Neuron (in vitro differentiated cells): ENCODE data around the gene HECTD4.
"Not testable (repeated sequence)": the region's sequence is repeated elsewhere in the genome, so short reads cannot be mapped to it uniquely, and the experiment has no call there.

Experiments
- H2AFZ ChIP-seq: one replicate; pipeline ENCODE4 v1.6.1; 2013; ENCODE audit warnings: low read depth, mild to moderate bottlenecking, inconsistent platforms, low read length, moderate library complexity
- H3K27me3 ChIP-seq: one replicate; pipeline ENCODE4 v1.6.1; 2013; ENCODE audit warnings: low read length; ENCODE audit not compliant: insufficient read depth
- H3K36me3 ChIP-seq: one replicate; pipeline ENCODE4 v1.6.1; 2013; ENCODE audit warnings: low read length; ENCODE audit not compliant: insufficient read depth
- H3K4me1 ChIP-seq: one replicate; pipeline ENCODE4 v1.6.1; 2013; ENCODE audit warnings: low read length; ENCODE audit not compliant: insufficient read depth
- H3K4me3 ChIP-seq: 2 replicates; pipeline ENCODE4 v1.5.1; 2013; ENCODE audit warnings: mild to moderate bottlenecking, low read length, moderate library complexity
- H3K9me3 ChIP-seq: one replicate; pipeline ENCODE4 v1.6.1; 2013; ENCODE audit warnings: low read length

The HECTD4 gene

DNA sequence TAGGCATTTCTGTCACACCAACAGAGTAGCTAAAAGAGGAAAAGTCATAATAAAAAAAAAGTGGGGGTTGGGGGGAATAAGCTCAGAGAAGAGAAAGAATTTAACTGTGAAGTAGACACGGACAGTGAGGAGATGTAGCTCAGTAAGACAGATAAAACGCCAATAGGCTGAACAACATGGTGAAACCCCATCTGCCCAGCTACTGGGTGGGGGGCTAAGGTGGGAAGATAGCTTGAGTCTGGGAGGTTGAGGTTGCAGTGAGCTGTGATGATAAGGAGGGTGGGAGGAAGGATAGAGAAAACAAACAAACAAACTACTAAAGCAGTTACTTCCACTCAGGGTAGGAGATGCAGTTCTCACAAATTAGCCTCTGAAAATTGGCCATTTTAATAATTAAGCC lies 25.0 kb downstream of the HECTD4 start:
- H2AFZ ChIP-seq, result no peak overlapping the region
- H3K36me3 ChIP-seq, result no peaks in the 10 kb centered on the region
- H3K4me3 ChIP-seq, result no peak overlapping the region
- no peaks in the 10 kb centered on the region for H3K27me3 ChIP-seq
- H3K4me1 ChIP-seq, result no peaks in the 10 kb centered on the region
- H3K9me3 ChIP-seq, result no peaks in the 10 kb centered on the region

DNA sequence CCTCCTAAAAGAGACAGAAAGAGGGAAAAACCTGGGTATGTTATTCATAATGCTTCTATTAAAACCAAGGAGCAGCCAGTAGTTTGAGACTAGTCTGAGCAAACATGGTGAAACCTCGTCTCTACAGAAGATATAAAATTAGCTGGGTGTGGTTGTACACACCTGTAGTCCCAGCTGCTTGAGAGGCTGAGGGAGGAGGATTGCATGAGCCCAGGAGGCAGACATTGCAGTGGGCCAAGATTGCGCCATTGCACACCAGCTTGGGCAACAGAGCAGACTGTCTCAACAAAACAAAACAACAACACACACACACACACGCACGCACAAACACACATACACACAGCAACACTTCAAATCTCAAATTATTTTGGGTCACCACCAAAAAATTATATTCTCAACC lies 27.8 kb downstream of the HECTD4 start:
- Histone ChIP-seq H3K9me3 (no peaks in the 10 kb centered on the region), H2AFZ (no peak overlapping the region), H3K36me3 (no peaks in the 10 kb centered on the region), H3K4me1 (no peaks in the 10 kb centered on the region), H3K27me3 (no peaks in the 10 kb centered on the region), H3K4me3 (no peak overlapping the region)

DNA sequence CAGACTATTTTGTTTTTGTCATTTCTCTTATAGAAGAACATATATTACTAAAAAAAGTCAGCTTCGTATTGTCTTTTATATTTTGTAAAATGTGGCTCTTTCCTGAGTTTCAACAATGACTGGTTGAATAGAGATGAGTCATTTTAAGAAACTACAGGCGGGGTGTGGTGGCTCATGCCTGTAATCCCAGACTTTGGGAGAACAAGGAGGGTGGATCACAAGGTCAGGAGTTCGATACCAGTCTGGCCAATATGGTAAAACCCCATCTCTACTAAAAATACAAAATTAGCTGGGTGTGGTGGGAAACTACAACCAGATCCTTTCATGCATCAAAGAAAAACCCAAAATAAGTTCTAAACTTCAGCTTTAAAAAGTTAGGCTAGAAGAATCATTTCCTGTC lies 28.8 kb downstream of the HECTD4 start:
- Histone ChIP-seq H3K9me3 (no peaks in the 10 kb centered on the region), H3K27me3 (no peaks in the 10 kb centered on the region), H2AFZ (no peak overlapping the region), H3K36me3 (no peaks in the 10 kb centered on the region), H3K4me3 (no peak overlapping the region), H3K4me1 (no peaks in the 10 kb centered on the region)

DNA sequence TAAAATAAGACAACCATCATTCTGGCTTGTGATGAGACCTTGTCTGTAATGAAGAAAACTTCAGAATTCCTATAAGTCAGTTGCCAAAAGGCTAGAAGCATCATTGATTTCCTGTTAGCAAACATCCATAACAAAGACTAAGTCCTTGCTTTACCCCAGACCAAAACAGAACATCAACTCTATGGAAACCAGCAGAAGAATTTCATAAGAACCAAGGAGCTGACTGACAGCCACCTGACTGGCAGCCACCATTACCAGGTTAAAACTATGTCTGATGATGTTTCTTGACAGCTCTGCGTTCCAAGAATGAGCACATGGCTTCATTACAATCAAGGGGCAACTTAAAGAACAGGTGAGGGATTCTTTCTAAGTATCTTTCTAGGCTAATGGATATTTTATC lies 29.3 kb downstream of the HECTD4 start:
- Histone ChIP-seq H3K9me3 (no peaks in the 10 kb centered on the region), H3K4me3 (no peak overlapping the region), H3K36me3 (no peaks in the 10 kb centered on the region), H3K27me3 (no peaks in the 10 kb centered on the region), H3K4me1 (no peaks in the 10 kb centered on the region), H2AFZ (no peak overlapping the region)

DNA sequence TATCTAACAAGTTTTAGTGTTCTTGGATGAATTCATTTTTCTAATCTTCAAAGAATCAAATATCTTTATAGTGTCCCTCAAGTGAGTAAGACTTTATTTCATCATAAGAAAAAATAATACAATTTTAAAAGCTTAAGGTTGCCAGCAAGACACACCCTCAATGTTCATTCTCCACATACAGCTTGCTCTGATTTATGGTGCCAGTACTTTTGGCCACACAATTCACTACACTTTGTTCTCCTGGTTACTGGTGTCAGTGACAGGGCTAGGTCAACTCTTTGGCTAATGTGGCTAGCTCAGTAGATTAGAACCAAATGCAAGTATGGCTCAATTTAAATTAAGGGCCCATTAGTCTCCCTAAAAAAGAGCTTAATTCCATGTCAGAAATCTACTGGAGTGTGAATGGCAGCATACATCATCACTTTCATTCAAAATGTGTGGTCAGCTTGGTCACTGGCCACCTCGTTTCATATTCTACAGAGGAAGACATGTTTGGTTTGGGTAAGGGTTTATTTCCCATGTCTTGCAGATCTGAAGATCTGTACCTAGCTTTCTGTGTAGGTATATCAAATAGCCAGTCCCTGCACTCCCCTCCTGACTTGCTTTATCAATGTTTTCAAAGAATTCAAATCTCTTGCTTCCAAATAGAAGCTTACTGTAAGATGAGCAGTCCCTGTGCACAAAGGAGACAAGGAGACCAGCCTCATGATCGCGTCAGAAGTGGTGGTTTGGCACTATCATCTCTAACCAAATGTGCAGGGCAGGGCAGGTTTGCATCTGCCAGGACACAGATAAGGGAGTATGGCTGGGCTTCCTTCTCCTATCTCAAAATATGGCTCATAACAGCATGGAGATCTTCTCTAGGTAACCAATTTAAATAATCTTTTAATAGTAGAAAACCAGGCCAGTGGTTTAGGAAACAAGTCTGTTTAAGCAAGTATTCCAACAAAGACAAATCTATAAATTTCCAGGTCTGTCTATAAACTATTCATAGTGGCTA lies 31.3 kb downstream of the HECTD4 start:
- Histone ChIP-seq H3K4me3 (no peak overlapping the region), H3K4me1 (no peaks in the 10 kb centered on the region), H3K36me3 (no peaks in the 10 kb centered on the region), H3K9me3 (no peaks in the 10 kb centered on the region), H2AFZ (no peak overlapping the region), H3K27me3 (no peaks in the 10 kb centered on the region)

DNA sequence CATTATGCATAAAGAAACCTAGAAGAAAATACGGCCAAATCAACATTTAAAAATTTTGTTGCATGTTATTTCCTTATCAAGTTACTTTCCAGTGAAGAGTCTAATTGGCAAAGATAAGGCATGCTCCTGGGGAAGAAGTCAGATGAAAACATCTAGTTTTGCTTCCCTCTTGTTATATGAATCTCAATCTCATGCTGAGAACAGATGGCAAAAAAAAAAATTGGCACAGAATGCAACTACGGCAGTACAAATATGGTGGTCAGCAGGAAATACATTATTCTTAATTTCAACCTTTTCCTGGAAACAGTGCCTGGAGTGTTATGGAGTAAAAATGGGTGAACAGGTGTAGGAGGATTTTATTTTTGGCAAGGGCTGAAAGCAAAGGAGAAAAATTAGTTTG lies 32.8 kb downstream of the HECTD4 start:
- Histone ChIP-seq H3K4me3 (no peak overlapping the region), H3K9me3 (no peaks in the 10 kb centered on the region), H3K4me1 (no peaks in the 10 kb centered on the region), H3K27me3 (no peaks in the 10 kb centered on the region), H2AFZ (no peak overlapping the region), H3K36me3 (no peaks in the 10 kb centered on the region)

DNA sequence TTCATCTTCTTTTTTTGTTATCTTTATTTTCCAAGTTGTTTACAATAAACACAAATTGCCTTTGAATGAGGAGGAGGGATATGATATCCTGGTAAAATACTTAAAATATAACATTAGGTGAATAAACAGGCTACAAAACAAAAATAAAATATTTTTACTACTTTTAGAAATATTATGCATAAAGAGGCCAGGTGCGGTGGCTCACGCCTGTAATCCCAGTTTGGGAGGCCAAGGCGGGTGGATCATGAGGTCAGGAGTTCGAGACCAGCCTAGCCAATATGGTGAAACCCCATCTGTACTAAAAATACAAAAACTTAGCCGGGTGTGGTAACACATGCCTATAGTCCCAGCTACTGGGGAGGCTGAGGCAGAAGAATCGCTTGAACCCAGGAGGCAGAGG lies 33.3 kb downstream of the HECTD4 start:
- H3K36me3 ChIP-seq, H3K27me3 ChIP-seq, H3K9me3 ChIP-seq, H3K4me3 ChIP-seq, H2AFZ ChIP-seq, H3K4me1 ChIP-seq: not testable (repeated sequence)

DNA sequence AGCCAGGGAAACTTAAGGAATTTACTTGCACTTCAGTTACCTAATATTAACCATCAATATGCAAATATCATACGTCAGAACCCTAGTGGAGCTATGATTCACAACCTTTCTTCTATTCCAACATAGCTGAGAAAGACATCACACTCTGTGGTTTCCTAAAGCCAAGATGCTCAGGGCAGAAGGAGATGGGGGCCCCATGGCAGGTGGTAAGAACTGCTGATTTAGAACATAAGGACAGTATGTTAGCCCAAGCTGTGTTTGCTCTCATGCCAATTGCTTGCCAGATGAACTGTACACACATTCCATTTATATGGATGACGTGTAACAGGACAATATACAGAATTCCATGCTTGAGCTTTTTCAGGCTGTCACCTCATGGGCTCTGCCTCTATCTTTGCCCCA lies 34.6 kb downstream of the HECTD4 start:
- Histone ChIP-seq H2AFZ (no peak overlapping the region), H3K4me3 (no peak overlapping the region), H3K4me1 (no peaks in the 10 kb centered on the region), H3K27me3 (no peaks in the 10 kb centered on the region), H3K36me3 (no peaks in the 10 kb centered on the region), H3K9me3 (no peaks in the 10 kb centered on the region)

DNA sequence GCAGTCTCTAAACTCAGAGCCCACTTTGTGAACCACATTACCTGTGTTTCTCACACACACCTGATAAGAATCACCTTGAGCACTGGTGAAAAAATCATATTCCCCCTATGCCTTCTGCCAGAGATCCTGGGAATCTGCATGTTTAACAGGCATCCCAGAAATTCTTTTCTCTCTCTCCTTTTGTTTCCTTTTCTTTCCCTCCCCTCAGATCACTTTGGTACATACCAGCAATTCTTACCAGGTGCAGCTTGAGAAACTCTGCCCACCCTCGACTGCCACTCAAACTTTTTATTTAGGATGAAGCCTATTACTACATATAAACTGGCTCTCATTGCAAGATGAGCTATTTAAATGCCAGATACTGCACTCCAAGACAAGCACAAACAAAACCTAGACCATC lies 36.0 kb downstream of the HECTD4 start:
- Histone ChIP-seq H3K36me3 (no peaks in the 10 kb centered on the region), H2AFZ (no peak overlapping the region), H3K4me1 (no peaks in the 10 kb centered on the region), H3K9me3 (no peaks in the 10 kb centered on the region), H3K4me3 (no peak overlapping the region), H3K27me3 (no peaks in the 10 kb centered on the region)

DNA sequence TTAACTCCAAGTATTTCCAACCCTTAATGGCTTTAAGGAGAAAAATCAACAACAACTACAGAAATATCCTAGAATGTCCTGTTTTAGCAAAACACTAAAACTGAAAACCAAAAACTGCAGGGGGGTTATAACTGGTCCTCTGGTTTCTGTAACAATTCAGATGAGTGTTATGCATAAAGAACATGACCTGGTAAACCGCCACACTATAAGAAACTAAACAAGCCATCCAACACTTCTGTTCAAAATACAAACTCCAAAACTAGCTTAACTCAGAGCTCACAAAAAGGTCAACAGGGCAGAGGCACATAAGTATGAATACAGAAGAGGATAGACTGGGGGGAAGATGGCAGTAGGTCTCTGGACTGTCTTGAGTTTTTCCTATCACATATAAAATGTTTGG lies 38.0 kb downstream of the HECTD4 start:
- Histone ChIP-seq H3K36me3 (no peaks in the 10 kb centered on the region), H3K4me3 (no peak overlapping the region)

DNA sequence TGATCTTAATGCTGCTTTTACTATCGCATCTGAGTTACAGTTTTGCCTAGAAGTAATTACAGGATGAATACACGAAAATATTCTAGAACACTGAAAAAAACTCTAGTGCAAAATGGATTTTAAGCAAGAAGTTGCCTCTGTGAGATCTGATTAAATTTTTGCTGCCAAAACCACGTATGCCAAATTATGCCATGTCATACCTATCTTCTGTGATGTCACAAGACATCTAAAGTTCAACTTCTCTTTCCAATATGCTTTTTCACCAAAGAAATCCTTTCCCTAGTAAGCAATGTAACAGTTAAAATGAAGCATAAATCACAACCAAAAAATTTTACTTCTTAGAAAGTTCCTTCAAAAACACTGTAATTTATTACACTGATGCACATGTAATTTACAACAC lies 39.6 kb downstream of the HECTD4 start:
- Histone ChIP-seq H3K9me3 (peaks cover 5% of the 10 kb centered on the region), H3K27me3 (no peaks in the 10 kb centered on the region), H2AFZ (no peak overlapping the region), H3K36me3 (no peaks in the 10 kb centered on the region), H3K4me1 (no peaks in the 10 kb centered on the region), H3K4me3 (no peak overlapping the region)

More for the DNA sequence above, 38.0 kb downstream of the HECTD4 start:
- Histone ChIP-seq H3K9me3 (no peaks in the 10 kb centered on the region), H3K27me3 (no peaks in the 10 kb centered on the region), H3K4me1 (no peaks in the 10 kb centered on the region), H2AFZ (no peak overlapping the region)

DNA sequence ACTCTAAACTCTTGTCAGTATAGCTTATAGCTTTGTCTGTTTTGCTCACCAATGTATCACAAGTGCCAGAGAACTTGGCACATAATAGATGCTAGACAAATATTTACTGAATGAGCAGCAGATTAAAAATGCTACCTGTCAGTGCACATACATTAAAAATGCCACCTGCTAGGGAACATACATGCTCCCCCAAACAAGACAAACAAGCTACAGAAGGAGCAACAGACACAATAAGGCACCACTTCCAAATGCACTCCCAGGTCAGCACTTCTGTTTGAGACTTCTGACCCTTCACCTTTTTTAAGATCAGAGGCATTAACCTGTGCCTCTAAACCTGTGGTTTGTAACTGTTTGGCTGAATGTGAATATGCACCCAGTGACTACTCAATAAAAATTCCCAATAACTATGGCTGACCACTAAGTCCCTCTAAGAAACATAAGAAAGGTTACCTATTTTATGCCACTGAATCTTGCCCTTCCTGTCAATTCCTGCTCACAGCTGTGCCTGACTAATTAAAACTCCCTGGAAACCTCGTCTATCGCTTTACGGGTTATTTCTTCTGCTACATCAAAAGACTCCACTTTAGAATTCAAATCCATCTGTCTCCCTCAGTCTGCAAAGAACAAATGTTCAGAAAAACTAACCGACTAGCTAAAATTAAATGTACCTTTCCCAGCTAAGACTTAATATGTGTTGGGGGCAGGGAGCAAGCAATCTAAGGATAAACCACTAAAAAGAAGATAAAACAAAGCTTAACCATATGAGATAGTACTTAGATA lies 41.0 kb downstream of the HECTD4 start:
- Histone ChIP-seq H3K27me3 (no peaks in the 10 kb centered on the region), H3K4me1 (no peaks in the 10 kb centered on the region), H2AFZ (no peak overlapping the region), H3K4me3 (no peak overlapping the region), H3K36me3 (no peaks in the 10 kb centered on the region), H3K9me3 (peaks cover 5% of the 10 kb centered on the region)

DNA sequence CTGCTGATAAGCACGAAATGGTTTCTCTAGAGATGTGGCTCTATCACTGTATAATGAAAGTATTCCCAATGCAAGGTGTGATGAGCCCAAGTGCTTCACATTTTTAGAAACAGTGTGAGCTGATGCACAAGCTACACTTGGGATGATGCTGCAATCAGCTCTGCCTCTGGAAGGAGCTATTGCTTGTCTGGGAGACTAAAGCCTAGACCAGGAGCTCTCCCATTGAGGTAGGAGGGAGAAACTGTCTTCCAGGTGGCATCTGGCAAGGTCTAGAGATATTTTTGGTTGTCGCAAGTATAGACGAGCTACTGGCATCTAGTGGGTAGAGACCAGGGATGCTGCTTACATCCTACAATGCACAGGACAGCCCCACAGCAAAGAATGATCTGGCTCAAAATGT lies 42.0 kb downstream of the HECTD4 start:
- Histone ChIP-seq H3K4me1 (no peaks in the 10 kb centered on the region), H3K36me3 (no peaks in the 10 kb centered on the region), H2AFZ (no peak overlapping the region), H3K27me3 (no peaks in the 10 kb centered on the region), H3K4me3 (no peak overlapping the region), H3K9me3 (peaks cover 5% of the 10 kb centered on the region)
